HG03280 (cell line): ENCODE results near the gene KANSL1L.
"Not testable (repeated sequence)": the region's sequence is repeated elsewhere in the genome, so short reads cannot be mapped to it uniquely, and the experiment has no call there.

Experiments
- ATAC-seq: cut with Tn5 transposase; IDR thresholded peaks from one replicate; pipeline ENCODE4 v1.9.1; 2021; ENCODE audit warnings: mild to moderate bottlenecking, moderate library complexity; ENCODE audit not compliant: unreplicated experiment

Gene KANSL1L, protein sequence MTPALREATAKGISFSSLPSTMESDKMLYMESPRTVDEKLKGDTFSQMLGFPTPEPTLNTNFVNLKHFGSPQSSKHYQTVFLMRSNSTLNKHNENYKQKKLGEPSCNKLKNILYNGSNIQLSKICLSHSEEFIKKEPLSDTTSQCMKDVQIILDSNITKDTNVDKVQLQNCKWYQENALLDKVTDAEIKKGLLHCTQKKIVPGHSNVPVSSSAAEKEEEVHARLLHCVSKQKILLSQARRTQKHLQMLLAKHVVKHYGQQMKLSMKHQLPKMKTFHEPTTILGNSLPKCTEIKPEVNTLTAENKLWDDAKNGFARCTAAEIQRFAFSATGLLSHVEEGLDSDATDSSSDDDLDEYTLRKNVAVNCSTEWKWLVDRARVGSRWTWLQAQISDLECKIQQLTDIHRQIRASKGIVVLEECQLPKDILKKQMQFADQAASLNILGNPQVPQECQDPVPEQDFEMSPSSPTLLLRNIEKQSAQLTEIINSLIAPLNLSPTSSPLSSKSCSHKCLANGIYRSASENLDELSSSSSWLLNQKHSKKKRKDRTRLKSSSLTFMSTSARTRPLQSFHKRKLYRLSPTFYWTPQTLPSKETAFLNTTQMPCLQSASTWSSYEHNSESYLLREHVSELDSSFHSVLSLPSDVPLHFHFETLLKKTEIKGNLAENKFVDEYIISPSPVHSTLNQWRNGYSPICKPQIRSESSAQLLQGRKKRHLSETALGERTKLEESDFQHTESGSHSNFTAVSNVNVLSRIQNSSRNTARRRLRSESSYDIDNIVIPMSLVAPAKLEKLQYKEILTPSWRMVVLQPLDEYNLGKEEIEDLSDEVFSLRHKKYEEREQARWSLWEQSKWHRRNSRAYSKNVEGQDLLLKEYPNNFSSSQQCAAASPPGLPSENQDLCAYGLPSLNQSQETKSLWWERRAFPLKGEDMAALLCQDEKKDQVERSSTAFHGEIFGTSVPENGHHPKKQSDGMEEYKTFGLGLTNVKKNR

DNA sequence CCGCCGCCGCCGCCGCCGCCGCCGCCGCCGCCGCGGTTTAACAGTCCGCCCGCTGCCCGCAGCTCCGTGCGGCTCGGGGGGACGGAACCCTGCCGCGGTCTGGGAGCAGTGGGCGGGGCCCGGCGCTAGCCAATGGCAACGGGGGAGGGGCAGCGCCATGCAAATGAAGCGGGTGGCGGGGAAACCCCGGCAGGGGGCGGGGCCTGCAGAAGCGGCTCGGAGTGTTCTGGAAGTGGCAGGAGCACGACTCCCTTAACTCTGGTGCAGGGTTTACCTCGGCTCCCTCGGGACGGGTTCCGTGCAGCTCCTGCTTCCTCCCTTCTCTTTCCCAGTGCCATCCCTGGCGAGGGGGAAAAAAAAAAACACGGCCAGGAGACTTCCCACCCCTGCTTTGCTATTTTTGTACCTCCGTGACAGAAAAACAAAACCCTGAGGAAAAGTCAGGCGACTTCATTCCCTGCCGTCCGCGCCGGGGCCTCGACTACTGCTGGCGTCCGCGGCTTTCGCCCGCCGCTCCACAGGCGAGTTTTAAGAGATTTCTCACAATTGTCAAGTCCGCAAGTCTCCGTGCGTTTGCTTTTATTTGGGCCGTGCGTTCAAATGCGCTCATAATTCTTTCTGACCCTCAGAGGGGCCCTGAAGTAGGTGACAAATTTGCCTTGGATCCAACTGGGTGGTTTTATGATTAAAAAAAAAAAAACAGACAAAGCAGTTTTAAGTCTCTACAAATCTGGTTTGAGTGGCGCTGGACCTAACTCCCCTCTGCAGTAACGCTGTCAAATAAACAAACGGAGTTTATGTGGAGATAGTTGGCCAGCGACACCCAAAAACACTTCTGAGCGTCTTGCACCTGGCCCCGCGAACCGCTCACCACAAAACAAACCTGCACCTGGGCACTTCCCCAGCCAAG lies at the start of gene KANSL1L:
Gene KANSL1L (minus strand): TSS at position 101 of the 910 bp plus-strand sequence. CDS start 16,827 bp downstream, outside the sequence.
- peak; percentile 74 for ATAC-seq

DNA sequence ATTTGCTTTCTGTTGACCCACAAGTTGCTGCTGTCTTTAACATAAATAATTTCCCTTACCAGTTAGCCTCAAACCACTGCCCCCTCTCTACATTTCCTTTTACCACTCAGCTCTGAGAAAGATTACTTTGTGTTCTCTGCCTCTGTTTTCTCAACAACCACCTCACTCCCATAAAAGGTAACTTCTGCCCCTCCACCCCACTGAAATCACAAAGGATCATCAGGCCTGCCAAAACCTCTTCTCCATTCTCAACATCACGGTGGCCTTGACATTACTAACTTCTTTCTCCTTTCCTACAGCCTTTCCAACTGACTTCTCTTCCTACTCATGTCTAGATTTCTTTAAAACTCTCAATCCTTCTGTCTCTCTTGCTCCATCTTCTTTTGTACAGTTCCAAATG lies 43.9 kb upstream of the KANSL1L start:
- no peak for ATAC-seq

GRCh38 chr2:210210185-210210584 lies 39.0 kb upstream of the KANSL1L start:
- no peak for ATAC-seq

DNA sequence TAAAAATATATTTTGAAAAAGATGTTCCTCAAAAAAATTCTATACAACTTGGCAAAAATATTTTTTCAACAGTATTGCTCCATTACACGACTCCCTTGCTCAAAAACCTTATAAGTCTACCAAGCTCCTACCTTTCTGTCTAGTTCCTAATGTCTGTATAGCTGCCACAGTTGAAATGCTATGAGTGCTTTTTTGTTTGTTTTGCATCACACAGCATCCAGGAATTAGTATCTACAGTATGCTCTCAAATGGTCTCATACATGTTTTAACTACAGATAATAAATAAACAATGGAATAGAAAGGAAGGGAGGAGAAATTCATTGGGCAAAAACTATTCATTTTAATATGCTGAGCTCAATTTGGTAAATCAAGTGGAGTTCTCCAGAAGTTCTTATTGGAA lies 36.7 kb upstream of the KANSL1L start:
- no peak for ATAC-seq

GRCh38 chr2:210203558-210203957 lies 32.3 kb upstream of the KANSL1L start:
- ATAC-seq, result no peak

GRCh38 chr2:210203147-210203546 lies 31.9 kb upstream of the KANSL1L start:
- ATAC-seq, result no peak

- no peak for ATAC-seq
These were observed 28.6 kb upstream of the KANSL1L start for GRCh38 chr2:210199854-210200253.

DNA sequence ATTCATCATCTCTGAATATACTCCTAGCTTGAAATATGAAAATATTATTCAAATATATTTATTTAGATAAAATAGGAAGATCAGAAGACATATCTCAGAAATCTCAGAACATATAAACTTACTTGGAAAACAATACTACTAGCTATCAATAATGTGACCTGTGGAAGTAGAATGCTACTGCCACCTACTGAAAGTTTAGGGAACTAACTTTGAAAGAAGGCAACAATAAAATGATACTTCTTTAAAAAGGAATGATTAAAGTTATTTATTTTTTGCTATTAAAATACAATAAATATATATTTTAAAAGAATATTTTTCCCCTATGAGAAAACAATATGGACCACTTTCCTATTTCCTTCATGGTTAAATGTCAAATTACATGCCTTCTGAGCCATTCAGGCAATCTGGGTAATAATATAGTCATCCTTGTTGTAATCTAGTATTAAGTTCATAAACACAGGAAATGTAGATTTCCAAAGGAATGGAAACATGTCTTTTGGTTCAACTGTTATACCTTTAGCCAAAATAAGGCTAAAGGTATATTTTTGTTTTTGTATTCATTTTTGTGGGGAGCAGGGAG lies 28.1 kb upstream of the KANSL1L start:
- ATAC-seq, result no peak

- no peak for ATAC-seq
These were observed 27.1 kb upstream of the KANSL1L start for GRCh38 chr2:210198326-210198725.

GRCh38 chr2:210197720-210198119 lies 26.5 kb upstream of the KANSL1L start:
- no peak for ATAC-seq

DNA sequence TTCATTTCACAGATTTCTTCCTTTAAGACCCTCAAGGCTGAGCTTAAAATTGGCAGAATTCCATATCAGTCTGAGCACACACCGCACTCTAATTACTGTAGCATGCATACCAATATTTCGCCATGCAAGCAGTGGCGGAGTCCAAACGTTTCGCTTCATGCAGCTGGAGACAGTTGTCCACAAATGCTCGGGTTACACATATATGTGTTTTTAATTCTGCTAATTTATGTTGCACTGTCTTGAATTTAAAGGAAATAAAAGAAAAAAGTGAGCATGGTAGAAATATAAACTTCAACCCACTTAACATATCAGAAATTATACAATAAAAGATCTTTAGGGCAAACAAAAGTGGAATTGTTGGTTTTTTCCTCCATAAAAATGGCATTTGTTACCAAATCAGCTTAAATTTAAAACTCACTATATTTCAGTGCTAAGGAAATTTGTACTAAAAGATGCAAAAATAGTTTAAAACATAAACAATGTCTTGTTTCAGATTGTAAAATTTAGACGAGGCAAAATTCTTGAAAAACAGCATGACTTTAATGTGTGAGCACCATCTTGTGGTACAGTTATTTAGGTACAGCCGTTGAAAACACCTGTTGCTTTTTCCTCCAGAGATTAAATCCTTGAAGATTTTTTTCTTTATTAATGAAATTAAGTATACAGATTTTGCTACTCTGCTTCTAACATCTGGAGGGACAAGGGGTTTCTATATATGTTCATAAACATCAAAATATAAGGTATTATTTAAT lies 24.1 kb upstream of the KANSL1L start:
- peak; percentile 56 for ATAC-seq

GRCh38 chr2:210190345-210190744 lies 19.1 kb upstream of the KANSL1L start:
- no peak for ATAC-seq

- no peak for ATAC-seq
These were observed 18.4 kb upstream of the KANSL1L start for GRCh38 chr2:210189452-210190138.

GRCh38 chr2:210188755-210189154 lies 17.5 kb upstream of the KANSL1L start:
- ATAC-seq, result no peak

- ATAC-seq, result no peak
These were observed 17.0 kb upstream of the KANSL1L start for GRCh38 chr2:210188190-210188589.

DNA sequence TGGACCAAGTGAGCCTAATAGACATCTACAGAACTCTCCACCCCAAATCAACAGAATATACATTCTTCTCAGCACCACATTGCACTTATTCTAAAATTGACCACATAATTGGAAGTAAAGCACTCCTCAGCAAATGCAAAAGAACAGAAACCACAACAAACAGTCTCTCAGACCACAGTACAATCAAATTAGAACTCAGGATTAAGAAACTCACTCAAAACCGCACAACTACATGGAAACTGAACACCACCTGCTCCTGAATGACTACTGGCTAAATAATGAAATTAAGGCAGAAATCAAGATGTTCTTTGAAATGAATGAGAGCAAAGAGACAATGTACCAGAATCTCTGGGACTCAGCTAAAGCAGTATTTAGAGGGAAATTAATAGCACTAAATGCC lies 12.7 kb upstream of the KANSL1L start:
- ATAC-seq, result not testable (repeated sequence)

DNA sequence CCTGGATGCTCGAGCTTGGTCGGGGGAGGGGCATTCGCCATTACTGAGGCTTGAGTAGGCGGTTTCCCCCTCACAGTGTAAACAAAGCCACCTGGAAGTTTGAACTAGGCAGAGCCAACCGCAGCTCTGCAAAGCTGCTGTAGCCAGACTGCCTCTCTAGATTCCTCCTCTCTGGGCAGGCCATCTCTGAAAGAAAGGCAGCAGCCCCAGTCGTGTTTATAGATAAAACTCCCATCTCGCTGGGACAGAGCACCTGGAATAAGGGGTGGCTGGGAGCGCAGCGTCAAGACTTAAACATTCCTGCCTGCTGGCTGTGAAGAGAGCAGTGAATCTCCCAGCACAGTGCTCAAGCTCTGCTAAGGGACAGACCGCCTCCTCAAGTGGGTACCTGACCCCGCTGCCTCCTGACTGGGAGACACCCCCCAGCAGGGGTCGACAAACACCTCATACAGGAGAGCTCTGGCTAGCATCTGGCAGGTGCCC lies 10.4 kb upstream of the KANSL1L start:
- not testable (repeated sequence) for ATAC-seq

- ATAC-seq, result not testable (repeated sequence)
These were observed 9.9 kb upstream of the KANSL1L start for GRCh38 chr2:210181033-210181605.
